H9 (cell line): Measurements from ENCODE around the gene UNC5B. TPM values are rescaled to one million over a fixed set of nuclear protein-coding genes. Genes with fewer than 3 reads are reported as not detected.

Source experiments
- DNase-seq: peaks from one replicate; pipeline ENCODE4 v3.0.0-alpha.2; 2017
- H2AFZ ChIP-seq: one replicate; pipeline ENCODE4 v1.6.1; 2013; ENCODE audit warnings: mild to moderate bottlenecking, low read length, control low read depth, moderate library complexity
- H2AK5ac ChIP-seq: 2 replicates; pipeline ENCODE4 v1.6.1; 2013; ENCODE audit warnings: low read length, control low read depth, mixed read lengths; ENCODE audit not compliant: insufficient read length
- H2BK120ac ChIP-seq: one replicate; pipeline ENCODE4 v1.6.1; 2013; ENCODE audit warnings: low read depth, mild to moderate bottlenecking, low read length, control low read depth, inconsistent platforms; ENCODE audit not compliant: poor library complexity, severe bottlenecking
- H2BK12ac ChIP-seq: 2 replicates; pipeline ENCODE4 v1.6.1; 2013; ENCODE audit warnings: low read length, control low read depth, mixed read lengths, low read depth; ENCODE audit not compliant: insufficient read length
- H2BK15ac ChIP-seq: 2 replicates; pipeline ENCODE4 v1.6.1; 2013; ENCODE audit warnings: low read depth, low read length, control low read depth
- H2BK20ac ChIP-seq: one replicate; pipeline ENCODE4 v1.6.1; 2013; ENCODE audit warnings: low read depth, mild to moderate bottlenecking, low read length, control low read depth, inconsistent platforms; ENCODE audit not compliant: poor library complexity, severe bottlenecking
- H2BK5ac ChIP-seq: 2 replicates; pipeline ENCODE4 v1.6.1; 2013; ENCODE audit warnings: low read length, control low read depth, mixed read lengths; ENCODE audit not compliant: insufficient read length
- H3K14ac ChIP-seq: 2 replicates; pipeline ENCODE4 v1.6.1; 2013; ENCODE audit warnings: low read length, control low read depth; ENCODE audit not compliant: insufficient read depth
- H3K18ac ChIP-seq: 2 replicates; pipeline ENCODE4 v1.6.1; 2013; ENCODE audit warnings: low read depth, mild to moderate bottlenecking, mixed read lengths, low read length, control low read depth; ENCODE audit not compliant: insufficient read length
- H3K23ac ChIP-seq: 2 replicates; pipeline ENCODE4 v1.6.1; 2013; ENCODE audit warnings: low read length, control low read depth, mixed read lengths, low read depth; ENCODE audit not compliant: insufficient read length
- H3K23me2 ChIP-seq: 2 replicates; pipeline ENCODE4 v1.6.1; 2013; ENCODE audit warnings: low read depth, mild to moderate bottlenecking, mixed read lengths, low read length, control low read depth; ENCODE audit not compliant: insufficient read length, poor library complexity, severe bottlenecking
- H3K27ac ChIP-seq: 2 replicates; pipeline ENCODE4 v1.5.1; 2013; ENCODE audit warnings: low read length, control low read depth, mixed read lengths, low read depth; ENCODE audit not compliant: insufficient read length
- H3K27me3 ChIP-seq: 2 replicates; pipeline ENCODE4 v1.6.1; 2013; ENCODE audit warnings: low read length, control low read depth, inconsistent platforms; ENCODE audit not compliant: insufficient read depth
- H3K4ac ChIP-seq: 2 replicates; pipeline ENCODE4 v1.6.1; 2013; ENCODE audit warnings: low read depth, mild to moderate bottlenecking, control low read depth, inconsistent platforms, low read length, moderate library complexity
- H3K4me1 ChIP-seq: 2 replicates; pipeline ENCODE4 v1.6.1; 2013; ENCODE audit warnings: low read length, control low read depth, inconsistent platforms; ENCODE audit not compliant: insufficient read depth
- H3K4me2 ChIP-seq: 2 replicates; pipeline ENCODE4 v1.6.1; 2013; ENCODE audit warnings: low read length, control low read depth, mixed read lengths; ENCODE audit not compliant: insufficient read length, insufficient read depth
- H3K56ac ChIP-seq: 2 replicates; pipeline ENCODE4 v1.6.1; 2013; ENCODE audit warnings: low read depth, mild to moderate bottlenecking, mixed read lengths, low read length, control low read depth; ENCODE audit not compliant: insufficient read length
- H3K79me1 ChIP-seq: 2 replicates; pipeline ENCODE4 v1.6.1; 2013; ENCODE audit warnings: low read depth, mild to moderate bottlenecking, moderate library complexity, low read length, control low read depth, inconsistent platforms; ENCODE audit not compliant: insufficient read depth, poor library complexity, severe bottlenecking
- H3K79me2 ChIP-seq: 2 replicates; pipeline ENCODE4 v1.6.1; 2013; ENCODE audit warnings: low read length, control low read depth, inconsistent platforms; ENCODE audit not compliant: insufficient read depth
- H3K9ac ChIP-seq: 2 replicates; pipeline ENCODE4 v1.6.1; 2013; ENCODE audit warnings: low read length, control low read depth, mixed read lengths; ENCODE audit not compliant: insufficient read length; ENCODE audit errors: extremely low read depth
- H3K9me3 ChIP-seq: one replicate; pipeline ENCODE4 v1.6.1; 2013; ENCODE audit warnings: low read depth, low read length, inconsistent platforms; ENCODE audit not compliant: control insufficient read depth
- H3T11ph ChIP-seq: one replicate; pipeline ENCODE4 v1.6.1; 2013; ENCODE audit warnings: mild to moderate bottlenecking, low read length, control low read depth, inconsistent platforms
- H4K20me1 ChIP-seq: one replicate; pipeline ENCODE4 v1.6.1; 2013; ENCODE audit not compliant: control insufficient read depth, insufficient read length, insufficient read depth
- H4K5ac ChIP-seq: 2 replicates; pipeline ENCODE4 v1.6.1; 2013; ENCODE audit warnings: low read depth, mild to moderate bottlenecking, mixed read lengths, low read length, control low read depth; ENCODE audit not compliant: insufficient read length
- H4K8ac ChIP-seq: replicated peaks from 2 replicates; pipeline ENCODE4 v1.6.1; 2013; ENCODE audit warnings: low read length, control low read depth, mixed read lengths, low read depth; ENCODE audit not compliant: insufficient read length
- H4K91ac ChIP-seq: 2 replicates; pipeline ENCODE4 v1.6.1; 2013; ENCODE audit warnings: low read depth, mild to moderate bottlenecking, moderate library complexity, mixed read lengths, low read length, control low read depth; ENCODE audit not compliant: insufficient read length
- H3K27ac Mint-ChIP-seq, 3 experiments: 2 replicates in 2 of 3; 3 replicates in 1 of 3; pipeline ENCODE4 v1.8.0; 2020 to 2021; ENCODE audit warnings: mixed read lengths in 3 of 3, mild to moderate bottlenecking in 1 of 3, moderate library complexity in 1 of 3
- H3K27me3 Mint-ChIP-seq: 2 replicates; pipeline ENCODE4 v1.8.0; 2021; ENCODE audit warnings: low read depth, mild to moderate bottlenecking, moderate library complexity, mixed read lengths
- H3K36me3 Mint-ChIP-seq, 3 experiments: 2 replicates in 2 of 3; 3 replicates in 1 of 3; pipeline ENCODE4 v1.8.0; 2020 to 2021; ENCODE audit warnings: low read depth in 3 of 3, mixed read lengths in 3 of 3; ENCODE audit not compliant: insufficient read depth in 1 of 3
- H3K4me1 Mint-ChIP-seq, 2 experiments: 2 replicates each; pipeline ENCODE4 v1.8.0; 2020; ENCODE audit warnings: mixed read lengths in 2 of 2
- H3K4me3 Mint-ChIP-seq, 2 experiments: 2 replicates in 1 of 2; 3 replicates in 1 of 2; pipeline ENCODE4 v1.8.0; 2020 to 2021; ENCODE audit warnings: mild to moderate bottlenecking in 2 of 2, mixed read lengths in 2 of 2, moderate library complexity in 1 of 2
- H3K9me3 Mint-ChIP-seq, 2 experiments: 2 replicates in 1 of 2; 3 replicates in 1 of 2; pipeline ENCODE4 v1.8.0; 2020; ENCODE audit warnings: mild to moderate bottlenecking in 2 of 2, mixed read lengths in 2 of 2, moderate library complexity in 1 of 2
- CTCF ChIP-seq: fragments of 200-600 bp; sonication (generic); conservative IDR thresholded peaks from 3 replicates; pipeline ENCODE4 v1.8.0; 2021; ENCODE audit warnings: antibody characterized with exemption, mild to moderate bottlenecking
- WGBS: extraction: QIAGEN DNeasy Blood & Tissue Kit; methylation state at CpG from one replicate; pipeline ENCODE4 v1.1.7; 2013; ENCODE audit warnings: missing lambda C conversion rate, low lambda C conversion rate, mixed read lengths; ENCODE audit not compliant: insufficient read length; ENCODE audit errors: extremely low coverage; 5-methylcytosine and 5-hydroxymethylcytosine counted together
- total RNA-seq: library from RNA; stranded (reverse); gene quantifications from 2 replicates; pipeline ENCODE4 v1.2.1, GENCODE V29; 2021

Gene UNC5B
- total RNA-seq, 1 experiment from 2014 or later: 28.4 TPM

- Histone ChIP-seq H3K9ac (no peak overlapping the region), H3K79me2 (no peaks in the 10 kb centered on the region), H4K5ac (no peak overlapping the region), H2BK120ac (no peak overlapping the region), H3K4ac (no peak overlapping the region), H3K18ac (peak overlapping the region; percentile 43), H3K14ac (peak overlapping the region; percentile 41; the same call in 1 of the 2 replicates), H2AK5ac (no peak overlapping the region), H4K8ac (no peak overlapping the region), H3K79me1 (no peaks in the 10 kb centered on the region), H4K20me1 (no peaks in the 10 kb centered on the region), H4K91ac (no peak overlapping the region), H2AFZ (no peak overlapping the region), H3K4me1 (peaks cover 3% of the 10 kb centered on the region; the same call in 1 of the 2 replicates), H2BK12ac (no peak overlapping the region), H3K27ac (no peak overlapping the region), H3K23ac (no peak overlapping the region), H2BK20ac (no peak overlapping the region), H3K9me3 (no peaks in the 10 kb centered on the region), H2BK15ac (no peak overlapping the region), H3K56ac (no peak overlapping the region), H3K23me2 (no peaks in the 10 kb centered on the region), H3T11ph (no peak overlapping the region), H3K4me2 (no peak overlapping the region), H2BK5ac (no peak overlapping the region), H3K27me3 (no peaks in the 10 kb centered on the region)
- Mint-ChIP-seq H3K27me3 (peaks cover 4% of the 10 kb centered on the region), H3K27ac (peak overlapping the region in 2 of 3 experiments; percentile 65 to 70; a peak in 3 of 7 replicates), H3K4me3 (no peak overlapping the region), H3K9me3 (peaks cover 0 to 3% of the 10 kb centered on the region in 2 experiments; a peak in 1 of 5 replicates), H3K36me3 (no peaks in the 10 kb centered on the region; a peak in 1 of 7 replicates), H3K4me1 (peaks cover 75 to 81% of the 10 kb centered on the region in 2 experiments)
- TF ChIP-seq CTCF: no peak
- no peak for DNase-seq
- WGBS: no CpG with 5 or more reads among the region's 9 CpGs
Measured at GRCh38 chr10:71265618-71266146, 53.3 kb downstream of the UNC5B start.
